ENCODE measurements around the gene KCNG2. TPM values are rescaled to one million over a fixed set of nuclear protein-coding genes. Genes with fewer than 3 reads are reported as not detected.

Gene KCNG2
- total RNA-seq, 2 experiments from 2014 or later: not detected

DNA sequence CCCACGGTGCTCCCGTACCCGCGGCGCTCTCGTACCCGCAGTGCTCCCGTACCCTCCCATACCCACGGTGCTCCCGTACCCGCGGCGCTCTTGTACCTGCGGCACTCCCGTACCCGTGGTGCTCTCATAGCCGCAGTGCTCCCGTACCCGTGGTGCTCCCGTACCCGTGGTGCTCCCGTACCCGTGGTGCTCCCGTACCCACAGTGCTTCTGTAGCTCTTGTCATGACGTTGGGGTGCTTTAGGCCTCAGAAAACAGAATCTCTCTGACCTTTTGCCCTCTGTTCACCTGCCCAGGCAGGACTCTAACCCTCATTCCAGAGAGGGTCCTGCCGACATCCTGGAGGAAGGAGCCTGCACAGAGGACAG lies 118.4 kb downstream of the KCNG2 start:
- Mint-ChIP-seq H3K4me3 (no peak overlapping the region), H3K27me3 (no peaks in the 10 kb centered on the region), H3K27ac (no peak overlapping the region), H3K36me3 (ENCODE audit: low read depth) (peaks cover 48% of the 10 kb centered on the region), H3K9me3 (peaks cover 3% of the 10 kb centered on the region), H3K4me1 (ENCODE audit: low read depth) (peaks cover 29% of the 10 kb centered on the region)
- DNase-seq: no peak
- TF ChIP-seq, protein P1, sequence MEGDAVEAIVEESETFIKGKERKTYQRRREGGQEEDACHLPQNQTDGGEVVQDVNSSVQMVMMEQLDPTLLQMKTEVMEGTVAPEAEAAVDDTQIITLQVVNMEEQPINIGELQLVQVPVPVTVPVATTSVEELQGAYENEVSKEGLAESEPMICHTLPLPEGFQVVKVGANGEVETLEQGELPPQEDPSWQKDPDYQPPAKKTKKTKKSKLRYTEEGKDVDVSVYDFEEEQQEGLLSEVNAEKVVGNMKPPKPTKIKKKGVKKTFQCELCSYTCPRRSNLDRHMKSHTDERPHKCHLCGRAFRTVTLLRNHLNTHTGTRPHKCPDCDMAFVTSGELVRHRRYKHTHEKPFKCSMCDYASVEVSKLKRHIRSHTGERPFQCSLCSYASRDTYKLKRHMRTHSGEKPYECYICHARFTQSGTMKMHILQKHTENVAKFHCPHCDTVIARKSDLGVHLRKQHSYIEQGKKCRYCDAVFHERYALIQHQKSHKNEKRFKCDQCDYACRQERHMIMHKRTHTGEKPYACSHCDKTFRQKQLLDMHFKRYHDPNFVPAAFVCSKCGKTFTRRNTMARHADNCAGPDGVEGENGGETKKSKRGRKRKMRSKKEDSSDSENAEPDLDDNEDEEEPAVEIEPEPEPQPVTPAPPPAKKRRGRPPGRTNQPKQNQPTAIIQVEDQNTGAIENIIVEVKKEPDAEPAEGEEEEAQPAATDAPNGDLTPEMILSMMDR (IDR thresholded peaks at IDR 0.05): no peak
- POLR2A ChIA-PET: no interaction called here
- ATAC-seq: no peak
- CTCF ChIA-PET: no interaction called here
- intact Hi-C loops (cut with micrococcal nuclease): no loop called here

DNA sequence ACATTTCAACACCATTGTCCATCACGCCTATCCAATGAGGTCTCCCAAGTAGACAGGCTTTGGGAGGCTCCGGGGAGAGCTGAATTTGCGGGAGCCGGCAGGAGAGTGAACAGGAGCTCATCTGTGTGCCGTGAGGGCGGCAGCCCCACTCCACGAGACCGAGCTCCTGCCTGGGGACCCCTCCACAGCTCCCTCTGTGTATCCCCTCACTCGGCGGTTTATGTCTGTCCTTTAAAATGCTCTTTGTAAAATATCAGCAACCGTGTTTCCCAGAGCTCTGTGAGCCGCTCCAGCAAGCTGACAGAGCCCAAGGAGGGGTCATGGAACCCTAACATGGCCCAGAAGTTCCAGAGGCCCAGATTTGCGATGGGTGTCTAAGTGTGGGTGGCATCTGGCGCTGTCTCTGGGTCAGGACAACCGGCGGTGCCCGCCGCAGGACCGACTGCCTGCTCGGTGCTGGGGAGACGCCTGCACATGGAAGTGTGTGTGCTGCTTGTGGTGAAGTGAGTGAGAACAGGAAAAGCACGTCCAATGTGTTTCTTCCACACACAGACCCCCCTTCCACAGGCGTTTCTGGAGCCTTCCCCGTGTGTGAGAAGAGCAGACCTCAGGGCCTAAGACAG lies 118.9 kb downstream of the KCNG2 start:
- DNase-seq (no peak), ATAC-seq (no peak)
- H3K36me3 Mint-ChIP-seq (ENCODE audit: low read depth): peaks cover 48% of the 10 kb centered on the region
- CTCF ChIA-PET: no interaction called here
- H3K9me3 Mint-ChIP-seq: peaks cover 3% of the 10 kb centered on the region
- H3K4me1 Mint-ChIP-seq (ENCODE audit: low read depth): peaks cover 29% of the 10 kb centered on the region
- no peak overlapping the region for H3K27ac Mint-ChIP-seq
- TF ChIP-seq, protein P1 (IDR thresholded peaks at IDR 0.05): no peak
- POLR2A ChIA-PET: no interaction called here
- intact Hi-C loops (cut with micrococcal nuclease): no loop called here
- H3K27me3 Mint-ChIP-seq: no peaks in the 10 kb centered on the region
- H3K4me3 Mint-ChIP-seq: no peak overlapping the region

DNA sequence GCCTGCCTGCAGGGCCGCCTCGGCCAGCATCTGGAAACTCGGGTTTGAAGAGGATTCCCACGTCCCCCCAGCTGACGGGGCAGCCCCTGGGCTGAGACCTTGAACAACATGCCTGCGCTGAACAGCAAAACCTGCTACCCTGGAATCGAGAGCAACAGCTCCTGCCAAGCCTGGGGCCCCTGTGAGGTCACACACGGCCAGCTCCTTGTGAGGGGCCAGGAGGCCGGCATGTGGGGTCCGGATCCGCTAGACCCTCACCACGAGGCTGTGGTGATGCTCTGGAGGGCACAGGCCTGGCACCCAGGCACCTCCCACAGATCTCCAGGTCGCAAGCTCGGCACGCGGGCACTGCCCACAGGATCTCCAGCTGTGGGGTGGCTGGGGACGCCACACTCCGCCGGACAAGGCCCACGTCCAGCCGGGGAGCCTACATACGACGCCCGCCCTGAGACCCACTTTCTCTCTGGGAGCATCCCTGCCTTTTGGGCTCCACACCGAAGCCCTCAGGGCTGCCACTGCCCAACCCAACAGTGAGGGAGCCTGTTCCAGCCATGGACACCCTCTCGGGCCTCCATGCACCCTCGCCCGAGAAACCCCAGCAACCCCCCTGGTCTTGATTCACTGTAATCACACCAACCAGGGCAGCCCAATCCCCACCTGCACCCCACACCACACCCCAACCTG lies 119.6 kb downstream of the KCNG2 start:
- no peak overlapping the region for H3K4me3 Mint-ChIP-seq
- intact Hi-C loops (cut with micrococcal nuclease): no loop called here
- TF ChIP-seq, protein P1 (IDR thresholded peaks at IDR 0.05): no peak
- peaks cover 26% of the 10 kb centered on the region for H3K4me1 Mint-ChIP-seq (ENCODE audit: low read depth)
- peaks cover 3% of the 10 kb centered on the region for H3K9me3 Mint-ChIP-seq
- no peak for DNase-seq
- peaks cover 45% of the 10 kb centered on the region for H3K36me3 Mint-ChIP-seq (ENCODE audit: low read depth)
- no peaks in the 10 kb centered on the region for H3K27me3 Mint-ChIP-seq
- ATAC-seq: no peak
- ChIA-PET CTCF (no interaction called here), POLR2A (no interaction called here)
- no peak overlapping the region for H3K27ac Mint-ChIP-seq

DNA sequence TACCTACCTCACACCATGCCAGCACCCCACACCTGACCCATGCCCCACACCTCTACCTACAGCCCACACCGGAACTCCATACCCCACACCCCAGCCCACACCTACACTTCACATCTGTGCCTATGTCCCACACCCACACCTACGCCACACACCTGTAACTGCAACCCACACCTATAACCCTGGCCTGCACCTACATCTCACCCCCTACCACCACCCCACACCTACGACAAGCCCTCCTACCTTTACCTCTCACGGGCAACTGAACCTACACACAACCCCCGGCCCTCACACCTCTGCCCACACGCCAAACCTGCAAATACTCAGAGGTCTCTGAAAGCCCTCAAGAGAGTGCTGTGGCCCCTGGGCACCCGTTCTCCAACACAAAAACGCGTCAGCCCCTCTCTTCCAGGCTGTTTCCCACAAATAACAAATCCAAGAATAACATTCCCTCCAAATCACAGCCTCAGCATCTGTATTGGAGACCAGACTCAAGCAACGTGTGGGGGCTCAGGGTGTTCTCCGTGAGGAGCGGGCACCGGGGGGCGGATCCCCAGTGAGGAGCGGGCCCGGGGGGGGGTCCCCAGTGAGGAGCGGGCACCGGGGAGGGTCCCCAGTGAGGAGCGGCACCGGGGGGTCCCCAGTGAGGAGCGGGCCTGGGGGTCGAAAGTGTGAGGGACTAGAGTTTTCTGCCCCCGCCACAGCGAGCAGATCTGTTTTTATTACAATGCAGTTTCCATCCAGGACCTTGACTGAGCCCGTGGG lies 120.3 kb downstream of the KCNG2 start:
- ATAC-seq (no peak), DNase-seq (no peak)
- ChIA-PET POLR2A (no interaction called here), CTCF (no interaction called here)
- Mint-ChIP-seq H3K27ac (no peak overlapping the region), H3K27me3 (no peaks in the 10 kb centered on the region), H3K9me3 (peaks cover 3% of the 10 kb centered on the region), H3K4me1 (ENCODE audit: low read depth) (peaks cover 19% of the 10 kb centered on the region), H3K36me3 (ENCODE audit: low read depth) (peaks cover 39% of the 10 kb centered on the region), H3K4me3 (no peak overlapping the region)
- TF ChIP-seq, protein P1 (IDR thresholded peaks at IDR 0.05): no peak
- intact Hi-C loops (cut with micrococcal nuclease): no loop called here

DNA sequence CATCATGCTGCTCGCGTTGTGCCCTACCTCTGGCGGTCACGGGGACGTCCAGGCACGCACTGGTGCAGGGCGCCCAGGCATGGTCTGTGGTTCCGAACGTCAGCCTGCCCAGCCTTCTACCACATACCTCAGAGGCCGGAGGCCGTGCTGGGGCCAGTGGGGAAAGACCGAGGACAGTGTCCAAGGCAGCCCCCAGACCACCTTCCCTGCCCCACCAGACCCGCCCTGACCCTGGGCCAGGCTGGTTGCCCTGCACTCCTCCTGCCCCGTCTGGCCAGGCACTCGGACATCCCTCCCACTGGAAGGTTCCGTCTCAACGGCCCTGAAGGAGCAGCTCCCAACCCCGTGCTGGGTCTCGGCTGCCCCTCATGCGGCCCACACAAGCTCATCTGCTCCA lies 120.9 kb downstream of the KCNG2 start:
- H3K4me3 Mint-ChIP-seq: no peak overlapping the region
- intact Hi-C loops (cut with micrococcal nuclease): no loop called here
- peaks cover 3% of the 10 kb centered on the region for H3K9me3 Mint-ChIP-seq
- no peak overlapping the region for H3K27ac Mint-ChIP-seq
- TF ChIP-seq, protein P1 (IDR thresholded peaks at IDR 0.05): no peak
- H3K36me3 Mint-ChIP-seq (ENCODE audit: low read depth): peaks cover 38% of the 10 kb centered on the region
- peaks cover 13% of the 10 kb centered on the region for H3K4me1 Mint-ChIP-seq (ENCODE audit: low read depth)
- CTCF ChIA-PET: no interaction called here
- DNase-seq (no peak), ATAC-seq (no peak)
- POLR2A ChIA-PET: no interaction called here
- no peaks in the 10 kb centered on the region for H3K27me3 Mint-ChIP-seq
